CD4-positive, alpha-beta T cell (primary cell): ENCODE results near the gene TACO1. TPM values are rescaled to one million over a fixed set of nuclear protein-coding genes. Genes with fewer than 3 reads are reported as not detected.

Source experiments
- ATAC-seq: fragments of 200-7000 bp; cut with Tn5 transposase; one replicate; pipeline ENCODE4 v1.10.0; 2022; ENCODE audit warnings: mild to moderate bottlenecking; ENCODE audit not compliant: poor library complexity
- CTCF ChIA-PET: fragments of 350-600 bp; sonication (Branson Sonifier 250); formaldehyde crosslinking; loops from one replicate; lab custom pipeline; 2021; ENCODE audit warnings: antibody characterized with exemption, inconsistent platforms; lab: Charles Lee
- POLR2A ChIA-PET: fragments of 350-600 bp; sonication (Branson Sonifier 250); formaldehyde crosslinking; loops from one replicate; lab custom pipeline; 2021; ENCODE audit warnings: antibody characterized with exemption, inconsistent platforms; lab: Charles Lee
- DNase-seq, 14 experiments: peaks; one replicate each; pipeline ENCODE4 v3.0.0-alpha.2; 2013 to 2020; ENCODE audit warnings: mixed read lengths in 2 of 14
- H3K27ac ChIP-seq, 2 donors: one replicate each; pipeline versions ENCODE4 v1.5.1 to v1.7.0; 2013; ENCODE audit warnings: low read length in 2 of 2, low read depth in 1 of 2, mild to moderate bottlenecking in 1 of 2
- H3K27me3 ChIP-seq, 2 experiments: 1 replicate in 1 of 2; 2 replicates in 1 of 2; pipeline versions ENCODE4 v1.6.1 to v1.7.0; 2013; ENCODE audit warnings: low read length in 2 of 2, control low read depth in 1 of 2, mild to moderate bottlenecking in 1 of 2, moderate library complexity in 1 of 2; ENCODE audit not compliant: insufficient read depth in 2 of 2, control insufficient read depth in 1 of 2
- H3K36me3 ChIP-seq: one replicate; pipeline ENCODE4 v1.6.1; 2013; ENCODE audit warnings: low read length, control low read depth; ENCODE audit not compliant: insufficient read depth
- H3K4me1 ChIP-seq: one replicate; pipeline ENCODE4 v1.6.1; 2013; ENCODE audit warnings: low read length, control low read depth; ENCODE audit not compliant: insufficient read depth
- H3K4me3 ChIP-seq: one replicate; pipeline ENCODE4 v1.5.1; 2013; ENCODE audit warnings: mild to moderate bottlenecking, low read length, moderate library complexity
- H3K9me3 ChIP-seq, 2 experiments: 1 replicate in 1 of 2; 2 replicates in 1 of 2; pipeline versions ENCODE4 v1.6.1 to v1.7.0; 2013; ENCODE audit warnings: low read length in 2 of 2, mild to moderate bottlenecking in 2 of 2, control low read depth in 1 of 2, moderate library complexity in 1 of 2; ENCODE audit not compliant: control insufficient read depth in 1 of 2, insufficient read depth in 1 of 2
- H3K27ac Mint-ChIP-seq: one replicate; pipeline ENCODE4 v1.8.0; 2020; ENCODE audit warnings: mixed read lengths
- H3K27me3 Mint-ChIP-seq: one replicate; pipeline ENCODE4 v1.8.0; 2021; ENCODE audit warnings: mixed read lengths
- H3K36me3 Mint-ChIP-seq: one replicate; pipeline ENCODE4 v1.8.0; 2021; ENCODE audit warnings: low read depth, mixed read lengths
- H3K4me1 Mint-ChIP-seq: one replicate; pipeline ENCODE4 v1.8.0; 2021; ENCODE audit warnings: low read depth, mixed read lengths
- H3K4me3 Mint-ChIP-seq: one replicate; pipeline ENCODE4 v1.8.0; 2020; ENCODE audit warnings: mild to moderate bottlenecking, mixed read lengths
- H3K9me3 Mint-ChIP-seq: one replicate; pipeline ENCODE4 v1.8.0; 2020; ENCODE audit warnings: mixed read lengths
- intact Hi-C, 2 experiments: fragments of 100-400 bp; cut with DNase I in 1 of 2; cut with micrococcal nuclease in 1 of 2; formaldehyde crosslinking; loops; one replicate each; pipeline versions ENCODE4 v1.15.1 to v1.9.0; 2023 to 2025; cut with DNase I, micrococcal nuclease
- polyA plus RNA-seq, 2 donors: library from polyadenylated mRNA; unstranded; fragments of 120-200 nt; gene quantifications; one replicate each; pipeline ENCODE4 v1.2.1, GENCODE V29; 2013
- total RNA-seq, 174 experiments: library from RNA in 2 of 174; stranded (reverse) in 2 of 174; gene quantifications; one replicate each; pipeline ENCODE4 v1.2.3 and lab custom pipeline; 2021 to 2026
- TF ChIP-seq, protein P1 (sequence below): fragments of 200-600 bp; IDR thresholded peaks from one replicate; pipeline ENCODE4 v1.8.0; 2022; ENCODE audit warnings: antibody characterized with exemption, mild to moderate bottlenecking

TACO1 gene
- total RNA-seq: 10 to 100 TPM; 11.3 to 13.2 TPM
- polyA plus RNA-seq (2013, experiment 1 of 2): 16.9 TPM
- 18.2 TPM for polyA plus RNA-seq (2013, experiment 2 of 2)
- total RNA-seq (lab: John Stamatoyannopoulos, UW): 1.2 to 8.5 (median 3.7) reads per million in 172 experiments

GRCh38 chr17:63600569-63601438 is at the start of gene TACO1:
Gene TACO1 (plus strand): TSS chr17:63600895. CDS start chr17:63601084, 189 bp downstream.
- Histone ChIP-seq H3K9me3 (no peaks in the 10 kb centered on the region), H3K4me3 (peak within 1 kb of the TSS; percentile 94), H3K27me3 (no peaks in the 10 kb centered on the region), H3K27ac (peak within 1 kb of the TSS; percentile 60 to 69), H3K36me3 (peaks cover 19% of the 10 kb centered on the region), H3K4me1 (peaks cover 45% of the 10 kb centered on the region)
- Mint-ChIP-seq H3K4me1 (peaks cover 40% of the 10 kb centered on the region), H3K27ac (peak within 1 kb of the TSS; percentile 87), H3K4me3 (peak within 1 kb of the TSS; percentile 90), H3K36me3 (peaks cover 25% of the 10 kb centered on the region), H3K9me3 (no peaks in the 10 kb centered on the region), H3K27me3 (no peaks in the 10 kb centered on the region)
- ATAC-seq (peak; percentile 84), DNase-seq (peak; percentile 57 to 86 (median 73))
- TF ChIP-seq, protein P1, sequence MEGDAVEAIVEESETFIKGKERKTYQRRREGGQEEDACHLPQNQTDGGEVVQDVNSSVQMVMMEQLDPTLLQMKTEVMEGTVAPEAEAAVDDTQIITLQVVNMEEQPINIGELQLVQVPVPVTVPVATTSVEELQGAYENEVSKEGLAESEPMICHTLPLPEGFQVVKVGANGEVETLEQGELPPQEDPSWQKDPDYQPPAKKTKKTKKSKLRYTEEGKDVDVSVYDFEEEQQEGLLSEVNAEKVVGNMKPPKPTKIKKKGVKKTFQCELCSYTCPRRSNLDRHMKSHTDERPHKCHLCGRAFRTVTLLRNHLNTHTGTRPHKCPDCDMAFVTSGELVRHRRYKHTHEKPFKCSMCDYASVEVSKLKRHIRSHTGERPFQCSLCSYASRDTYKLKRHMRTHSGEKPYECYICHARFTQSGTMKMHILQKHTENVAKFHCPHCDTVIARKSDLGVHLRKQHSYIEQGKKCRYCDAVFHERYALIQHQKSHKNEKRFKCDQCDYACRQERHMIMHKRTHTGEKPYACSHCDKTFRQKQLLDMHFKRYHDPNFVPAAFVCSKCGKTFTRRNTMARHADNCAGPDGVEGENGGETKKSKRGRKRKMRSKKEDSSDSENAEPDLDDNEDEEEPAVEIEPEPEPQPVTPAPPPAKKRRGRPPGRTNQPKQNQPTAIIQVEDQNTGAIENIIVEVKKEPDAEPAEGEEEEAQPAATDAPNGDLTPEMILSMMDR: no peak
- CTCF ChIA-PET: interaction anchor here (0.9 to 3.7 kb wide), 4 partner anchors 12 to 175 kb away, joined by 3 to 16 read pairs (median 6); no protein-coding TSS in a partner anchor
- POLR2A ChIA-PET: interaction anchor here (0.7 to 3.3 kb wide), 10 partner anchors 10 to 154 kb away, joined by 3 to 25 read pairs (median 3); partner anchors contain the start of genes DCAF7 and MAP3K3
- intact Hi-C loops: no loop called here

- ATAC-seq (no peak), DNase-seq (no peak)
- peak overlapping the region; percentile 98 for H3K4me3 Mint-ChIP-seq
- H3K4me3 ChIP-seq: peak overlapping the region; percentile 89
- peaks cover 43% of the 10 kb centered on the region for H3K36me3 Mint-ChIP-seq
- no peak overlapping the region for H3K27ac ChIP-seq
- CTCF ChIA-PET: interaction anchor here (0.8 to 1.4 kb wide), 4 partner anchors 8 to 158 kb away, joined by 3 to 4 read pairs (median 4); no protein-coding TSS in a partner anchor
- no peaks in the 10 kb centered on the region for H3K27me3 ChIP-seq
- H3K27ac Mint-ChIP-seq: peak overlapping the region; percentile 88
- POLR2A ChIA-PET: interaction anchor here (1.0 to 1.3 kb wide), 3 partner anchors 70 to 222 kb away, joined by 3 to 6 read pairs (median 3); partner anchors contain the start of genes CCDC47, DDX42 and MAP3K3
- no peaks in the 10 kb centered on the region for H3K9me3 ChIP-seq
- no peaks in the 10 kb centered on the region for H3K27me3 Mint-ChIP-seq
- TF ChIP-seq, protein P1: no peak
- H3K36me3 ChIP-seq: no peaks in the 10 kb centered on the region
- peaks cover 42% of the 10 kb centered on the region for H3K4me1 ChIP-seq
- H3K4me1 Mint-ChIP-seq: peaks cover 69% of the 10 kb centered on the region
- H3K9me3 Mint-ChIP-seq: no peaks in the 10 kb centered on the region
- intact Hi-C loops: loop anchor here (5.0 to 10.0 kb wide), 3 partner anchors 220 to 587 kb away; partner anchors contain the start of genes CCDC47 (in 1 of the 2), DDX42 (in 1 of the 2), SMARCD2 (in 1 of the 2) and TANC2 (in 1 of the 2)
Measured at GRCh38 chr17:63552211-63552610, 48.5 kb upstream of the TACO1 start.

- no peak for ATAC-seq
- Histone ChIP-seq H3K4me1 (peaks cover 31% of the 10 kb centered on the region), H3K9me3 (no peaks in the 10 kb centered on the region), H3K27me3 (no peaks in the 10 kb centered on the region), H3K36me3 (no peaks in the 10 kb centered on the region), H3K27ac (no peak overlapping the region), H3K4me3 (no peak overlapping the region)
- intact Hi-C loops: loop anchor here in 1 of 2 experiments (10.0 kb wide), 1 partner anchor 591 kb away; the partner anchor contains the start of gene TANC2
- ChIA-PET POLR2A (interaction anchor here (0.7 kb wide), 1 partner anchor 129 kb away, joined by 3 read pairs; no protein-coding TSS in a partner anchor), CTCF (no interaction called here)
- H3K4me1 Mint-ChIP-seq: peaks cover 86% of the 10 kb centered on the region
- H3K36me3 Mint-ChIP-seq: peaks cover 36% of the 10 kb centered on the region
- H3K9me3 Mint-ChIP-seq: no peaks in the 10 kb centered on the region
- no peaks in the 10 kb centered on the region for H3K27me3 Mint-ChIP-seq
- H3K4me3 Mint-ChIP-seq: peak overlapping the region; percentile 61
- TF ChIP-seq, protein P1: no peak
- H3K27ac Mint-ChIP-seq: peak overlapping the region; percentile 42
- DNase-seq: no peak
Measured at GRCh38 chr17:63555500-63556156, 45.1 kb upstream of the TACO1 start.
